Heart left ventricle (tissue), 16 donors: Measurements from ENCODE around the gene GLRA2. TPM values are rescaled to one million over a fixed set of nuclear protein-coding genes. Genes with fewer than 3 reads are reported as not detected.
A peak's percentile ranks its signal among the peaks of the same experiment; 100 is the strongest.

ENCODE experiments used
- ATAC-seq, 4 donors: fragments of 200-7000 bp; cut with Tn5 transposase; one replicate each; pipeline ENCODE4 v1.9.1; 2020 to 2022; ENCODE audit warnings: moderate library complexity in 4 of 4, mild to moderate bottlenecking in 3 of 4, moderate number of reproducible peaks in 1 of 4
- DNase-seq, 5 donors: peaks; one replicate each; pipeline ENCODE4 v3.0.0-alpha.2; 2020
- H3K27ac ChIP-seq, 12 donors: fragments of 200-600 bp; sonication (generic) in 4 of 12; one replicate each; pipeline versions ENCODE4 v1.5.0 to v1.8.0; 2016 to 2022; ENCODE audit warnings: mild to moderate bottlenecking in 2 of 12
- H3K27me3 ChIP-seq, 9 donors: fragments of 200-600 bp; sonication (generic) in 2 of 9; one replicate each; pipeline versions ENCODE4 v1.5.1 to v1.8.0; 2016 to 2022; ENCODE audit warnings: mild to moderate bottlenecking in 3 of 9
- H3K36me3 ChIP-seq, 9 donors: fragments of 200-600 bp; sonication (generic) in 2 of 9; one replicate each; pipeline versions ENCODE4 v1.5.0 to v1.8.0; 2018 to 2022; ENCODE audit warnings: mild to moderate bottlenecking in 2 of 9
- H3K4me1 ChIP-seq, 12 donors: fragments of 200-600 bp; sonication (generic) in 4 of 12; one replicate each; pipeline versions ENCODE4 v1.5.0 to v1.8.0; 2016 to 2022; ENCODE audit warnings: mild to moderate bottlenecking in 3 of 12
- H3K4me3 ChIP-seq, 12 donors: fragments of 200-600 bp; sonication (generic) in 4 of 12; one replicate each; pipeline versions ENCODE4 v1.5.0 to v1.8.0; 2017 to 2022; ENCODE audit warnings: mild to moderate bottlenecking in 9 of 12, moderate library complexity in 4 of 12
- H3K9me3 ChIP-seq, 12 donors: fragments of 200-600 bp; sonication (generic) in 4 of 12; one replicate each; pipeline versions ENCODE4 v1.5.0 to v1.8.0; 2016 to 2022; ENCODE audit warnings: mild to moderate bottlenecking in 1 of 12
- POLR2A ChIP-seq, 2 donors: fragments of 450-650 bp; IDR thresholded peaks; one replicate each; pipeline ENCODE4 v1.6.1; 2017; ENCODE audit warnings: antibody characterized with exemption in 2 of 2, mild to moderate bottlenecking in 2 of 2, moderate library complexity in 2 of 2
- WGBS, 4 donors: extraction: QIAGEN DNeasy Blood & Tissue Kit in 2 of 4; methylation state at CpG; one replicate each; pipeline versions ENCODE4 v1.1.5 to v1.1.7; 2013 to 2018; 5-methylcytosine and 5-hydroxymethylcytosine counted together
- intact Hi-C, 10 donors: fragments of 100-400 bp; cut with DNase I; formaldehyde crosslinking; loops; one replicate each; pipeline versions ENCODE4 v1.11.1 to v1.14.2; 2022
- long read RNA-seq, 3 donors: library from polyadenylated mRNA; unstranded; transcript quantifications; one replicate each; pipeline ENCODE4 v2.0.0, GENCODE V29; 2020 to 2021
- polyA plus RNA-seq, 2 donors: library from polyadenylated mRNA; stranded (reverse); fragments of 200-250 nt; gene quantifications; one replicate each; pipeline ENCODE4 v1.2.3, GENCODE V29; 2013
- total RNA-seq, 9 donors: library from RNA; depleted of rRNA in 2 of 9; stranded (reverse); fragments of >200 nt in 2 of 9; fragmentation: NEBNext Ultra II Directional in 3 of 9; extraction: Animal tissue kit (Norgen Biotek cat#: 25700) in 3 of 9; gene quantifications; one replicate each; pipeline versions ENCODE4 v1.1.0 to v1.2.4, GENCODE V29; 2016 to 2023
- TF ChIP-seq, protein P1 (sequence below), 12 donors: fragments of 200-600 bp; sonication (generic) in 4 of 12; IDR thresholded peaks; one replicate each; pipeline versions ENCODE4 v1.5.0 to v1.8.0; 2018 to 2022; ENCODE audit warnings: antibody characterized with exemption in 12 of 12, mild to moderate bottlenecking in 5 of 12
- donor health status: ischemic (EF 13 %, LVEDD 7.1; RV severe dilation, severe dysfunction).
- donor health status: healthy with polysubstance abuse.
- donor health status: DM: no; HTN: yes; CAD: no.
- donor health status: DM: no; HTN: no; CAD: no.
- donor health status: ischemic (EF 25% LVEDD 6.9; RV normal size, moderate dysfunction).
- donor health status: ischemic (EF 25% LVEDD 5.7; RV mildly dilated, moderate dysfunction).
- donor health status: healthy.
- donor health status: DM: yes; HTN: yes; CAD: no.
- donor health status: ischemic (EF 35%, LVEDD 5.7; RV mildly dilated, moderate dysfunction).
- donor health status: nonischemic (EF 11% LVEDD 7.7; RV severe dilation, severe dysfunction).
- donor health status: DM: yes; HTN: yes; CAD: no.
- donor health status: PGD.
- donor health status: ischemic (EF 29% LVEDD 5.4; RV normal size, mild dysfunction).
- donor health status: nonischemic (EF 23%, LVEDD 6.1; RV moderate dilation, normal function).

GLRA2 gene
- total RNA-seq: not detected
- not detected for polyA plus RNA-seq
- long read RNA-seq, donor 1: 0 reads
- long read RNA-seq, donor 2: 0 reads
- long read RNA-seq, donor 3: 0 reads

DNA sequence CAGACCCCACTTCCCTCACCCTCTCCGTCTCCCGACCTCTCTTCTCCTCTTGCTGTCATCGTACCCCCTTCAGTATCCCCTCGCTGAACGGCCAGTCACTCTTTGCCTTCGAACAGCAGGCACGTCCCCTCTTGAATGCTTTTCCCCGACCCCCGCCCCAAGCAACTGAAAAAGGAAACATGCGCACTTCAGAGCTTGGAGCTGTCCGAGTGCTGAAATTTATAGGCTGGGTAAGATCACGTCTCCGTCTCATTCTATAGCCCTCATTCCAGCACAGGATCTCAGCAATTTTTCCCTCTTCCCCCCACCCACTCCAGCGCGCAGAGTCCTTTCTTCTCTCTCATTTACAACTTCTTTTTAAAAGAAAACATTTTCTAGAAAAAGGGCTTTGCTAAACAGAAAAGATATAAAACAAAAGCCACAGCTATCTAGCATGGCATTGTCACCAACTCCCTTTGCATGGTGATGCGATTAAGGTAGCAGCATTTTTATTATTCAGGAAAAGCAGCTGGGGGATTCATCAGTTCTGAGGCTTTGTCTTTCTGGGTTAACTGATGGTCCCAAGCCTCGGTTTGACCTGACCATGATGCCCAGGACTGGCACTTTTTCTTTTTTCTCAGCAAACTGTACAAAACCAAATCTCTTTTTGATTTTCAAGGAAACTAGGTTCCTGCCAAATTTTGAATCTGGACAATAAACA lies at the start of gene GLRA2:
GLRA2 (plus strand) TSS at position 247 of the 700 bp plus-strand sequence. CDS start 522 bp downstream, outside the sequence.
- WGBS, 4 donors: 6 to 20% (median 13%) methylated on average over 17 of the region's 17 CpGs
- Histone ChIP-seq H3K27ac (no peak within 1 kb of the TSS), H3K4me1 (no peaks in the 10 kb centered on the region), H3K9me3 (no peaks in the 10 kb centered on the region), H3K36me3 (no peaks in the 10 kb centered on the region), H3K4me3 (no peak within 1 kb of the TSS), H3K27me3 (peaks cover 0 to 7% (median 0%) of the 10 kb centered on the region in 9 donors)
- ATAC-seq: no peak
- TF ChIP-seq, protein P1, sequence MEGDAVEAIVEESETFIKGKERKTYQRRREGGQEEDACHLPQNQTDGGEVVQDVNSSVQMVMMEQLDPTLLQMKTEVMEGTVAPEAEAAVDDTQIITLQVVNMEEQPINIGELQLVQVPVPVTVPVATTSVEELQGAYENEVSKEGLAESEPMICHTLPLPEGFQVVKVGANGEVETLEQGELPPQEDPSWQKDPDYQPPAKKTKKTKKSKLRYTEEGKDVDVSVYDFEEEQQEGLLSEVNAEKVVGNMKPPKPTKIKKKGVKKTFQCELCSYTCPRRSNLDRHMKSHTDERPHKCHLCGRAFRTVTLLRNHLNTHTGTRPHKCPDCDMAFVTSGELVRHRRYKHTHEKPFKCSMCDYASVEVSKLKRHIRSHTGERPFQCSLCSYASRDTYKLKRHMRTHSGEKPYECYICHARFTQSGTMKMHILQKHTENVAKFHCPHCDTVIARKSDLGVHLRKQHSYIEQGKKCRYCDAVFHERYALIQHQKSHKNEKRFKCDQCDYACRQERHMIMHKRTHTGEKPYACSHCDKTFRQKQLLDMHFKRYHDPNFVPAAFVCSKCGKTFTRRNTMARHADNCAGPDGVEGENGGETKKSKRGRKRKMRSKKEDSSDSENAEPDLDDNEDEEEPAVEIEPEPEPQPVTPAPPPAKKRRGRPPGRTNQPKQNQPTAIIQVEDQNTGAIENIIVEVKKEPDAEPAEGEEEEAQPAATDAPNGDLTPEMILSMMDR (IDR thresholded peaks at IDR 0.05): no peak
- no peak for TF ChIP-seq POLR2A (IDR thresholded peaks at IDR 0.05)
- intact Hi-C loops: loop anchor here in 3 of 10 donors (5.0 kb wide), 2 partner anchors 432 to 492 kb away; no protein-coding TSS in a partner anchor
- DNase-seq: peak in 1 of 5 donors; percentile 3

DNA sequence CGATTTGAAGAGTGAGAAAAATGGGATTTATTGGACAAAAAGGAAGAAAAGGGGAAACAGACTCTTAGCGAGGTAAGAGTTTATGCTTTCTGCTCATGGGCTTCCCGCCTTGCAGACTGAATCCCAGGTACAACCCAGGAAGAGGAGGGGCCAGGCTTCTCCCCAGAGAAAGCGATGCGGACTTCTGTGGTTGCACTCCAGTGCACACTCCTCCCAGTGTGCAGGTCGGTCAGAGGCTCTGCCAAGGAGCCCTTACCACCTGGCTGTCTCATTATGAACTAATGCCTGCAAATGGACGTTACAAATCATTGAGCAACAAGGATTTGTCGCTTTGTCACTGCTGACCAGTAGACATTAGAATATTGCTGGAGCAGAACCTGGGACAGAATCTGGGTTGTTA lies 39.9 kb upstream of the GLRA2 start:
- TF ChIP-seq POLR2A (IDR thresholded peaks at IDR 0.05): no peak
- TF ChIP-seq, protein P1 (IDR thresholded peaks at IDR 0.05): no peak
- DNase-seq (no peak), ATAC-seq (no peak)
- peaks cover 0 to 4% (median 0%) of the 10 kb centered on the region in 9 donors for H3K27me3 ChIP-seq
- 61 to 76% (median 68%) methylated on average over 8 of the region's 8 CpGs for WGBS, 4 donors
- no peak overlapping the region for H3K27ac ChIP-seq
- intact Hi-C loops: no loop called here
- H3K36me3 ChIP-seq: no peaks in the 10 kb centered on the region
- H3K4me1 ChIP-seq: no peaks in the 10 kb centered on the region
- no peak overlapping the region for H3K4me3 ChIP-seq
- no peaks in the 10 kb centered on the region for H3K9me3 ChIP-seq

DNA sequence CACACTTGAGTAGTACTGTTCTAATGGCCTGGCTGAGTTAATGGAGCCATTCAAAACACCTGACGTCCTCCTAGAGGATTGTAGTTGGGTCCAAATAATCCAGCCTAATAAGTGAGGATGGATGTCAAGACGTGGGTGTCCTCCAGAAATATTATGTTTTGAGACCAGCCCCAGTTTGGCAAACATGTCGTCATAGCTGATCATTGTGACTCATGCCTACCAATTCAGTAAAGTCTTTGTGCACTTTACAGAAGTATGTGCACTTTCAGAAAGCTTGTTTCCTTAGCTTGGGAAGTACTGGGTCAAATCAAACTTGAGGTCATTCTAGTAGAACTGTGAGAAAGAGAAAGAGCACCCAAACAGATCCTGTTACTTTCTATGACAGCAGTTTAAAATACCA lies 37.6 kb upstream of the GLRA2 start:
- Histone ChIP-seq H3K4me3 (no peak overlapping the region), H3K4me1 (peaks cover 0 to 2% (median 0%) of the 10 kb centered on the region in 12 donors), H3K27ac (no peak overlapping the region), H3K36me3 (no peaks in the 10 kb centered on the region), H3K9me3 (no peaks in the 10 kb centered on the region), H3K27me3 (peaks cover 0 to 6% (median 0%) of the 10 kb centered on the region in 9 donors)
- intact Hi-C loops: no loop called here
- no peak for DNase-seq
- ATAC-seq: no peak
- no peak for TF ChIP-seq POLR2A (IDR thresholded peaks at IDR 0.05)
- TF ChIP-seq, protein P1 (IDR thresholded peaks at IDR 0.05): no peak
- WGBS, 4 donors: 40 to 70% (median 60%) methylated on average over 3 of the region's 3 CpGs

DNA sequence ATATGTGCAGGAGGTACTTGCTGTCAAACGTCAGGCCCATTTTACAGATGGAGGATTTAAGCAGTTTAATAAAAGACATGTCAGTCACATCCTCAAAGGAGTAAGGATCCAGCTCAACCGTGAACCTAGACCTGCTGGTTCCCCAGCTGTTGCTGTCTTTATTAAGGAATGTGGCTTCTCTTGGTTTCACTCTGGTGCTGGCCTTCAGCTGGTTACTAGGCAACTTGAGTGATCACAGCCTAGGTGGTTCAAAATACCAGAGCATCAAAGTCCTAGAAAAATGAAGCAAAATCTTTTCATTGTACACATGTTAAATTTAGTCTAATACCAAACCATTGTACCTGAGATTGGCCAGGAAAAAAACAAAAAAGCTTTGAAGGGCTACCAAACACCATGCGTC lies 32.7 kb upstream of the GLRA2 start:
- no peaks in the 10 kb centered on the region for H3K9me3 ChIP-seq
- no peaks in the 10 kb centered on the region for H3K36me3 ChIP-seq
- peak overlapping the region in 10 of 12 donors; percentile 28 to 70 (median 50) for H3K27ac ChIP-seq
- no peak for DNase-seq
- 45 to 62% (median 51%) methylated on average over 3 of the region's 3 CpGs for WGBS, 4 donors
- peak overlapping the region in 8 of 12 donors; percentile 23 to 48 (median 36) for H3K4me3 ChIP-seq
- peaks cover 0 to 6% (median 0%) of the 10 kb centered on the region in 12 donors for H3K4me1 ChIP-seq
- no peak for ATAC-seq
- intact Hi-C loops: no loop called here
- TF ChIP-seq, protein P1 (IDR thresholded peaks at IDR 0.05): no peak
- TF ChIP-seq POLR2A (IDR thresholded peaks at IDR 0.05): no peak
- peaks cover 0 to 6% (median 0%) of the 10 kb centered on the region in 9 donors for H3K27me3 ChIP-seq
